GM10266 (cell line): ENCODE measurements around the gene EPAS1.

Experiments used
- DNase-seq: peaks from one replicate; pipeline ENCODE4 v3.0.0; 2012; ENCODE audit errors: extremely low spot score
- TF ChIP-seq, protein P1 (sequence below): IDR thresholded peaks from 2 replicates; pipeline ENCODE4 v1.5.1; 2012; ENCODE audit warnings: mild to moderate bottlenecking, low read depth; ENCODE audit not compliant: control insufficient read depth, insufficient read depth; ENCODE audit errors: missing control alignments

Gene EPAS1

GRCh38 chr2:46296840-46297545 is at the start of gene EPAS1:
TSS of gene EPAS1 (plus strand) at chr2:46297407. CDS start at chr2:46297912, 505 bp downstream.
- DNase-seq: peak; percentile 97
- TF ChIP-seq, protein P1, sequence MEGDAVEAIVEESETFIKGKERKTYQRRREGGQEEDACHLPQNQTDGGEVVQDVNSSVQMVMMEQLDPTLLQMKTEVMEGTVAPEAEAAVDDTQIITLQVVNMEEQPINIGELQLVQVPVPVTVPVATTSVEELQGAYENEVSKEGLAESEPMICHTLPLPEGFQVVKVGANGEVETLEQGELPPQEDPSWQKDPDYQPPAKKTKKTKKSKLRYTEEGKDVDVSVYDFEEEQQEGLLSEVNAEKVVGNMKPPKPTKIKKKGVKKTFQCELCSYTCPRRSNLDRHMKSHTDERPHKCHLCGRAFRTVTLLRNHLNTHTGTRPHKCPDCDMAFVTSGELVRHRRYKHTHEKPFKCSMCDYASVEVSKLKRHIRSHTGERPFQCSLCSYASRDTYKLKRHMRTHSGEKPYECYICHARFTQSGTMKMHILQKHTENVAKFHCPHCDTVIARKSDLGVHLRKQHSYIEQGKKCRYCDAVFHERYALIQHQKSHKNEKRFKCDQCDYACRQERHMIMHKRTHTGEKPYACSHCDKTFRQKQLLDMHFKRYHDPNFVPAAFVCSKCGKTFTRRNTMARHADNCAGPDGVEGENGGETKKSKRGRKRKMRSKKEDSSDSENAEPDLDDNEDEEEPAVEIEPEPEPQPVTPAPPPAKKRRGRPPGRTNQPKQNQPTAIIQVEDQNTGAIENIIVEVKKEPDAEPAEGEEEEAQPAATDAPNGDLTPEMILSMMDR: no peak

DNA sequence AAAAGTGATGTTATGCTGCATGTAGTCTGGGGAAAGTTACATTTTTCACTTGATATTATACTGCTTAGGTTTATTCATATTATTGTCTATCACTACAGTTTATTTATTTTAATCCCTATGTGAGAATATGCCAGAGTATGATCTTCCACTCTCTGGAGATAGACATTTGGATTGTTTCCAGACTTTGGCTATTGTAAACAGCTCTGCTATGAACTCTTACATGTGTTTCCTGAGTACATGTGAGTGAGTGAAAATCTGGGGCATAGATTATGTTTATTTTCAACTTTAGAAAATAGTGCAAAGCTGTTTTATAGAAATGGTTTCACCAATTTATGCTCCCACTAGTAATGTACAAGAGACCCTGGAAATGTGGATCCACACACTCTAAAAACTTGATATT is 49.0 kb upstream of the EPAS1 start:
- DNase-seq: no peak
- TF ChIP-seq, protein P1: no peak

DNA sequence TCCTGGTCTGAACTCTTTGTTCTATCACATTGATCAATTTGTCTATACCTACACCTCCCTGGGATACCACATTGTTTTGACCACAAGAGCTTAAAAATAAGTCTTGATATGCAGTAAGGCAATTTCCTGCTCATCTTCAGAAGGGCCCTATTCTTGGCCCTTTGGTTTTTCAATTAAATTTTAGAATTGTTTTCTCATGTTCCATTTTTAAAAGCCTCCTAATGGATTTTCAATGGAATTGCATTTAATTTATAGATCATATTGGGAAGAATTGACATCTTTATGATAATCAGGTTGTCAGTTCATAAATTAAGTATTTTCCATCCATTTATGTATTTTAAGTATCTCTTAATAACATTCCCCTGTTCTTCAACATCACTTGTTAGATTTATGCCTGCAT is 47.6 kb upstream of the EPAS1 start:
- TF ChIP-seq, protein P1: no peak
- no peak for DNase-seq

- DNase-seq: no peak
- TF ChIP-seq, protein P1: no peak
Measured at GRCh38 chr2:46252891-46253659, 44.1 kb upstream of the EPAS1 start.

DNA sequence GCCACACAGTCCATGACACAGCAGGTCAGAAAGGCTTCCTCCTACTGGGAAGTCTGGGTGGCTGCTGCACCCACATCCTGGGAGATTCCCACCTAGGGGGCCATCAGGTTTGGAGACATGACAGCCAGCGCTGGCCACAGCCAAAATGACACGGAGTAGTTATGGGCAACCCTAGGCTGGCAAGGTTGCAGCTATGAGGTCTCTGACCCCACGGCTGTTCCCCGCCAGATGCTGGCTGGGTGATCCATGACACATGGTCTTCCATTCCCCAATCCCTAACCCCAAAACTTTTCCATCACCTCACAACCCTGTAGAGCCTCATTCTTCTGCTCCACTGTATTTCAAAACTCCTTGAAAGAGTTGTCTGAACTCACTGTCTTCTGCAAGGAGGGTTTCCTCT is 42.7 kb upstream of the EPAS1 start:
- DNase-seq: no peak
- TF ChIP-seq, protein P1: no peak

DNA sequence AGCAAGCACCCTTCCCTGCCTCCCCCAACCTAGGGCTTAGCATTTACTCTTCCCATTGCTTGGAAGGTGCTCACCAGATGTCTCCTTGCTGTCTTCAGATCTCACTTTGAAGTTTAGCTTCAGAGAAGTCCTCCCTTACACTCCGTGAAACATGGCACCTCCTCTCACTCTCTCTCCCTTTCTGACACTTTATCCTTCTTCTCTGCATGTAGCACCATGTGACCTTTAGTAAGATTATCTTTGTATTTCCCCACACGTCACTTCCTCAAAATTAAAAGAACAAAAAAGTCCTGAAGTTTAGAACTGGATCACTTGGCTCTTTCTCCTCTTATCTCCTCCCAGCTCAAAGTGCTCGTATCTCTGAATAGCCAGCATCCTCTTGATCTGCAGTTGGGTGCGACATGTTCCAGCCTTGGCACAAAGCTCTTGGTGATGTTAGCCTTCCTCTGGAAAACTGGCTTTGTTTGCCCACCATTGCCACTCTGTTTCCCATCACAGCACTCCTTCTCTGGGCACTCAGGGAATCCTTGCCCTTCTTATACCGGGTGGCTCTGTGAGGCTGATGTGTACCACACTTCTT is 40.6 kb upstream of the EPAS1 start:
- TF ChIP-seq, protein P1: no peak
- DNase-seq: no peak
